AG04450 (cell line): Measurements from ENCODE around the gene CADM2. TPM values are rescaled to one million over a fixed set of nuclear protein-coding genes. Genes with fewer than 3 reads are reported as not detected.

Source experiments
- CTCF ChIA-PET: fragments of 300-600, 350-600 bp; formaldehyde crosslinking; extraction: SDS; loops from one replicate; lab custom pipeline; 2022; ENCODE audit warnings: antibody characterized with exemption, inconsistent platforms; lab: Charles Lee
- POLR2A ChIA-PET: fragments of 350-600 bp; formaldehyde crosslinking; extraction: SDS; loops from one replicate; lab custom pipeline; 2021; ENCODE audit warnings: antibody characterized with exemption, inconsistent platforms; lab: Yijun Ruan, JAX
- DNase-seq: peaks from one replicate; pipeline ENCODE4 v3.0.0-alpha.2; 2011; ENCODE audit warnings: low read depth, low spot score
- H3K27ac ChIP-seq: one replicate; pipeline ENCODE4 v1.5.1; 2012; ENCODE audit warnings: low read depth, low read length, control low read depth
- H3K27me3 ChIP-seq: one replicate; pipeline ENCODE4 v1.6.0; 2012; ENCODE audit warnings: low read length; ENCODE audit not compliant: control insufficient read depth, insufficient read depth
- H3K4me3 ChIP-seq: 2 replicates; pipeline ENCODE4 v1.5.1; 2011; ENCODE audit warnings: mild to moderate bottlenecking, low read depth, low read length, control low read depth
- H3K9me3 ChIP-seq: 2 replicates; pipeline ENCODE4 v1.5.1; 2012; ENCODE audit warnings: low read length; ENCODE audit not compliant: control insufficient read depth, insufficient read depth
- polyA plus RNA-seq: library from polyadenylated mRNA; depleted of rRNA; stranded (reverse); fragments of >200 nt; gene quantifications from 2 replicates; pipeline ENCODE4 v1.2.3, GENCODE V29; 2011
- TF ChIP-seq, protein P1 (sequence below): IDR thresholded peaks from 2 replicates; pipeline ENCODE4 v1.5.1; 2011; ENCODE audit warnings: low read depth, low read length, control low read depth, inconsistent platforms

CADM2 gene
- polyA plus RNA-seq, 1 experiment, result not detected

DNA sequence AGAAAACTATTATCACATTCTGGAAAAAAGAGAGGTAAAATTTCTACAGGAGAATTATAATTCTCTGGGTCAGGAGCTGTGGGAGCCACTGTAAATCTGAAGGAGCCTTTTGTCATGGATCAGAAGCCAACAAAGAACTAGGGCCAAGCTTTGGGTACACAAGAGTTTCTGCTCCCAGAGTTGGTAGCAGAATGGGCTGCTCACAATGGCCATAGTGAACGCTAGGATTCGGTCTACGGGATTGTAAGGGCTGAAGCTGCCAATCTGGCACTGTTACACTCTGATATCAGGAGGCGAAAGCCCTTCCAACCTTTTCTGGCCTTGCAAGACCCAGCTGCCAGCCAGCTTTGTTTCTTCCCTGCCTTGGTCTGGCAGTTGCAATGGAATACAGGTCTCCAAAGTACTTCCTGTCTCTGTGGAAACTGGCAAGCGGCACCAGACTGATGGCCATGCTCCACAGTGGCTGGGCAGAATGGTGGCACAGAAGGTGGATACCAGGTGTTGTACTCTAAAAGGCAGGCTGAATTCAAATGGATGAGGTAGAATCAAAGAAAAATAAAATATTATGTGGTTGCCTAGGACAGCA lies 831.7 kb downstream of the CADM2 start:
- Histone ChIP-seq H3K4me3 (no peak overlapping the region), H3K27me3 (no peaks in the 10 kb centered on the region), H3K9me3 (no peaks in the 10 kb centered on the region), H3K27ac (no peak overlapping the region)
- ChIA-PET CTCF (no interaction called here), POLR2A (no interaction called here)
- no peak for DNase-seq
- TF ChIP-seq, protein P1, sequence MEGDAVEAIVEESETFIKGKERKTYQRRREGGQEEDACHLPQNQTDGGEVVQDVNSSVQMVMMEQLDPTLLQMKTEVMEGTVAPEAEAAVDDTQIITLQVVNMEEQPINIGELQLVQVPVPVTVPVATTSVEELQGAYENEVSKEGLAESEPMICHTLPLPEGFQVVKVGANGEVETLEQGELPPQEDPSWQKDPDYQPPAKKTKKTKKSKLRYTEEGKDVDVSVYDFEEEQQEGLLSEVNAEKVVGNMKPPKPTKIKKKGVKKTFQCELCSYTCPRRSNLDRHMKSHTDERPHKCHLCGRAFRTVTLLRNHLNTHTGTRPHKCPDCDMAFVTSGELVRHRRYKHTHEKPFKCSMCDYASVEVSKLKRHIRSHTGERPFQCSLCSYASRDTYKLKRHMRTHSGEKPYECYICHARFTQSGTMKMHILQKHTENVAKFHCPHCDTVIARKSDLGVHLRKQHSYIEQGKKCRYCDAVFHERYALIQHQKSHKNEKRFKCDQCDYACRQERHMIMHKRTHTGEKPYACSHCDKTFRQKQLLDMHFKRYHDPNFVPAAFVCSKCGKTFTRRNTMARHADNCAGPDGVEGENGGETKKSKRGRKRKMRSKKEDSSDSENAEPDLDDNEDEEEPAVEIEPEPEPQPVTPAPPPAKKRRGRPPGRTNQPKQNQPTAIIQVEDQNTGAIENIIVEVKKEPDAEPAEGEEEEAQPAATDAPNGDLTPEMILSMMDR, result no peak

DNA sequence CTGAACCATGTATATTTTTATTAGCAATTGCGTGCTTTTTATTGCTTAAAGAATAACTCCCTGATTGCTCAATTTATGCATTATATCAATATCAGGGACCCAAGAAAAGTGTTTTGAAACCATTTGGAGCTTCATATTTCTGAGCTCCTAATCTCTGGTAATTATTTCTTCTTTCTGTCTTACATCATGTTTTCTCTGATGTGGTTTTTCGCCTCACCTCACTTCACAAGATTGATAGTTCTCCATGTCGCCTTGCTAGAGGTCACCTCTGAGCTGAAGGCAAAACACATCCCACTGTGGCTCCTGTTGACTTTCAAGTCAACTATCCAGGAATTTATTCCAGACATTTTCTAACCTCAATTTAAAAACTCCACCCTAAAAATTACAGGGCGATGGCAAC lies 837.4 kb downstream of the CADM2 start:
- ChIA-PET POLR2A (no interaction called here), CTCF (no interaction called here)
- Histone ChIP-seq H3K27ac (no peak overlapping the region), H3K4me3 (no peak overlapping the region), H3K27me3 (no peaks in the 10 kb centered on the region), H3K9me3 (no peaks in the 10 kb centered on the region; the same call in 1 of the 2 replicates)
- DNase-seq, result no peak
- TF ChIP-seq, protein P1, result no peak

DNA sequence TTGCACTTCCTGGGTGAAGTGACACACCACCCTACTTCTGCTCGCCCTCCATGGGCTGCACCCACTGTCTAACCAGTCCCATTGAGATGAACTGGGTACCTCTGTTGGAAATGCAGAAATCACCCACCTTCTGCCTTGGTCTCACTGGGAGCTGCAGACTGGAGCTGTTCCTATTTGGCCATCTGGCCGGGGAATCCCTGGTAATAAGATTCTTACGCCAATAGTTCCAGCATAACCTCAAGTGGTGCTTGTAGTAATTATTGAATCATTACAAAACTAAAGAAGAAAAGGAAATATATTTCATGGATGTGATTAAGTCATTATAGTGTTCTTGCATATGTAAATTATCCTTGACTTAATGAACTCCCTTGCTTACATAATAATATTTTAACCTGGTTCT lies 841.9 kb downstream of the CADM2 start:
- DNase-seq, result no peak
- ChIA-PET POLR2A (no interaction called here), CTCF (no interaction called here)
- no peak overlapping the region for H3K4me3 ChIP-seq
- H3K27ac ChIP-seq, result no peak overlapping the region
- H3K27me3 ChIP-seq, result no peaks in the 10 kb centered on the region
- no peaks in the 10 kb centered on the region; the same call in 1 of the 2 replicates for H3K9me3 ChIP-seq
- TF ChIP-seq, protein P1, result no peak

DNA sequence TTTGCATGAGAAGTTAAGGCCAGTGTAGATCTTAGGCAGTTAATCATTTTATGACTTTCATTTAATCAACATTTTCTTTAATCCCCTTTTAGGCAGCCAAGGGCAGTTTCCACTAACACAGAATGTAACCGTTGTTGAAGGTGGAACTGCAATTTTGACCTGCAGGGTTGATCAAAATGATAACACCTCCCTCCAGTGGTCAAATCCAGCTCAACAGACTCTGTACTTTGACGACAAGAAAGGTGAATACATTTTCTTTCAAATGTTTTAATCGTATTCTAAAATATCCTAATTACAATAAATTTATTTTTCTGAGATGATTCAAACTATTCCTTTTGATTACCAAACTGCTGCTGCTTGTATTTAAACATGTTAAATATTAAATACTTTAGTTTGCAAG lies 843.2 kb downstream of the CADM2 start:
- POLR2A ChIA-PET, result no interaction called here

DNA sequence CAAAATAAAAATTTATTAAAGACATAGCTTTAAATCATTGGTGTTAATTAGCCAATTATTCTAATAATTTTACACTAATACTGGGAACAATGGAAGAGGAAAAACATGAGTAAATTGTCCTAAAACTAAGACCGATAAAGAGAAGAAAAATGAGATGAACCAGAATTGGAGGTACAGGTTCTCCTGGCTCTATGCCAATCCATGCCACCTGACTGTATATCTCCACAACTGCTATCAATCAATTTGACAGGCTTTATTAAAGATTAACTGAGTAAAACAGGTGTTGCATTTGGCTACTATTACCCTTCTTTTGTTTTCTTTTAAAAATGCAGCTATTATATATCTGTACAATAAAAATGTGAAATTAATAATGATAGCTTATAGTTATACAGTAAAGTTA lies 850.0 kb downstream of the CADM2 start:
- H3K27ac ChIP-seq, result no peak overlapping the region
- CTCF ChIA-PET, result no interaction called here
- no peak for DNase-seq
- no peaks in the 10 kb centered on the region for H3K9me3 ChIP-seq
- no peaks in the 10 kb centered on the region for H3K27me3 ChIP-seq
- TF ChIP-seq, protein P1, result no peak
- H3K4me3 ChIP-seq, result no peak overlapping the region
- POLR2A ChIA-PET, result no interaction called here

More for the DNA sequence above, 843.2 kb downstream of the CADM2 start:
- Histone ChIP-seq H3K27ac (no peak overlapping the region), H3K27me3 (no peaks in the 10 kb centered on the region), H3K9me3 (no peaks in the 10 kb centered on the region; the same call in 1 of the 2 replicates), H3K4me3 (no peak overlapping the region)
- TF ChIP-seq, protein P1, result no peak
- CTCF ChIA-PET, result interaction anchor here (1.2 kb wide), 1 partner anchor 20 kb away, joined by 3 read pairs; no protein-coding TSS in a partner anchor
- DNase-seq, result no peak
